HG03469 (cell line): ENCODE data around the gene CDH13.

Source experiments
- ATAC-seq: cut with Tn5 transposase; IDR thresholded peaks from one replicate; pipeline ENCODE4 v1.9.1; 2021; ENCODE audit warnings: mild to moderate bottlenecking, moderate library complexity, moderate number of reproducible peaks; ENCODE audit not compliant: unreplicated experiment

CDH13 gene

GRCh38 chr16:83755391-83755790 is 1128.6 kb downstream of the CDH13 start:
- ATAC-seq, result no peak

- ATAC-seq, result no peak
These were observed 1135.6 kb downstream of the CDH13 start for GRCh38 chr16:83762141-83762991.

- ATAC-seq, result no peak
These were observed 1136.2 kb downstream of the CDH13 start for GRCh38 chr16:83762992-83763358.

- no peak for ATAC-seq
These were observed 1142.2 kb downstream of the CDH13 start for GRCh38 chr16:83768986-83769385.

GRCh38 chr16:83769397-83770008 is 1142.7 kb downstream of the CDH13 start:
- no peak for ATAC-seq

- no peak for ATAC-seq
These were observed 1144.7 kb downstream of the CDH13 start for GRCh38 chr16:83771306-83771942.

- no peak for ATAC-seq
These were observed 1146.0 kb downstream of the CDH13 start for GRCh38 chr16:83772806-83773205.

- ATAC-seq, result no peak
These were observed 1147.3 kb downstream of the CDH13 start for GRCh38 chr16:83774066-83774465.

GRCh38 chr16:83776944-83777343 is 1150.2 kb downstream of the CDH13 start:
- ATAC-seq, result no peak

- no peak for ATAC-seq
These were observed 1153.1 kb downstream of the CDH13 start for GRCh38 chr16:83779886-83780285.

GRCh38 chr16:83785455-83785854 is 1158.7 kb downstream of the CDH13 start:
- no peak for ATAC-seq

GRCh38 chr16:83789642-83790401 is 1163.1 kb downstream of the CDH13 start:
- ATAC-seq, result no peak

- ATAC-seq, result no peak
These were observed 1165.1 kb downstream of the CDH13 start for GRCh38 chr16:83791916-83792315.

GRCh38 chr16:83792391-83792790 is 1165.6 kb downstream of the CDH13 start:
- ATAC-seq, result no peak

- no peak for ATAC-seq
These were observed 1166.4 kb downstream of the CDH13 start for GRCh38 chr16:83793179-83793578.

- ATAC-seq, result no peak
These were observed 1168.2 kb downstream of the CDH13 start for GRCh38 chr16:83794860-83795554.

GRCh38 chr16:83797013-83797412 is 1170.2 kb downstream of the CDH13 start:
- ATAC-seq, result no peak

- no peak for ATAC-seq
These were observed 1172.6 kb downstream of the CDH13 start for GRCh38 chr16:83799336-83799735.

GRCh38 chr16:83802135-83802534 is 1175.4 kb downstream of the CDH13 start:
- no peak for ATAC-seq

GRCh38 chr16:83802554-83803205 is 1175.9 kb downstream of the CDH13 start:
- ATAC-seq, result no peak
